GM12878 (cell line): ENCODE data around the gene FOXL1.

Experiments
- CTCF ChIP-seq, 3 experiments: IDR thresholded peaks in 2 of 3; conservative IDR thresholded peaks in 1 of 3; 2 replicates each; pipeline ENCODE4 v1.5.1; 2011; ENCODE audit warnings: low read depth in 3 of 3, low read length in 3 of 3, mild to moderate bottlenecking in 3 of 3, control low read depth in 2 of 3, moderate library complexity in 2 of 3, inconsistent platforms in 1 of 3, mixed read lengths in 1 of 3; ENCODE audit not compliant: control insufficient read depth in 2 of 3, insufficient read depth in 1 of 3; ENCODE audit errors: extremely low read depth in 1 of 3
- PBX3 ChIP-seq: IDR thresholded peaks from 2 replicates; pipeline ENCODE4 v1.6.1; 2011; ENCODE audit warnings: mild to moderate bottlenecking, low read depth, low read length, moderate library complexity; ENCODE audit not compliant: insufficient replicate concordance
- POLR2AphosphoS5 ChIP-seq: IDR thresholded peaks from 2 replicates; pipeline ENCODE4 v1.6.1; 2011; ENCODE audit warnings: mild to moderate bottlenecking, low read length, inconsistent platforms
- SMAD1 ChIP-seq: fragments of 450-650 bp; IDR thresholded peaks from 2 replicates; pipeline ENCODE4 v1.6.1; 2018; ENCODE audit warnings: mild to moderate bottlenecking, low read depth; ENCODE audit not compliant: partially characterized antibody
- TAF1 ChIP-seq: IDR thresholded peaks from 2 replicates; pipeline ENCODE4 v1.6.1; 2011; ENCODE audit warnings: mild to moderate bottlenecking, low read depth, low read length, borderline replicate concordance
- YY1 ChIP-seq: IDR thresholded peaks from 2 replicates; pipeline ENCODE4 v1.6.1; 2011; ENCODE audit warnings: low read depth, mild to moderate bottlenecking, low read length
- ZNF217 ChIP-seq: fragments of 450-650 bp; IDR thresholded peaks from 2 replicates; pipeline ENCODE4 v1.6.1; 2017; ENCODE audit warnings: antibody characterized with exemption, mild to moderate bottlenecking

DNA sequence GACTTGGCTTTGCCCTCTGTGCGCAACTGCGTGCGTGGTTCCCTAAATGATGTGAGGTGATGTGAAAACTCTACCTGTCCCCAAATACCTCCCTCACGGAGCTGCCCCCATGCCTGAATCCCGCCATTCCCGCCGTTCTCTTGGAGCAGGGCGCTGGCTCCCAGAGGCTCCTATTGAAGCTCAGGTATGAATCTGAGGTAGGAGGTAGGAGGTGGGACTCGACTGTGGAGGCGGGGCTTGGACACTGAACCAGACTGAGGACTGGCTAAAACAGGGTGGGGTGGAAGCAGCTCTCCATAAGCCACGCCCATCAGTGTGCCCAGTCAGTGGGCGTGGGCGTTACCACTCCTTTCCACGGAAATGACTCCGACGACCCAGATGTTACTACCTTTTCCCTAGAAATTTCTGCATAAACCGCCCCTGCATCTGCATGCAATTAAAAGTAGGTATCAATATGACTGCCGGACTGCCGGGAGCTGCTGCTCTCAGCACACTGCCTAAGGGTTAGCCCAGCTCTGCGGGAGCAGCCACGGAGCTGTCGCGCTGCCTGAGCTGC is 41.0 kb downstream of the FOXL1 start:
- TF ChIP-seq YY1 (no peak), TAF1 (no peak), ZNF217 (no peak), SMAD1 (no peak), PBX3 (no peak), POLR2AphosphoS5 (no peak), CTCF (IDR thresholded peaks at IDR 0.05 in 2 of 3, conservative IDR thresholded peaks at IDR 0.05 in 1 of 3; ENCODE audit: control insufficient read depth in 2 of 3, extremely low read depth in 1 of 3, insufficient read depth in 1 of 3, low read depth in 3 of 3, low read length in 3 of 3) (no peak)
